HEK293 (cell line): ENCODE data around the gene LPGAT1.

ENCODE experiments used
- GFI1B ChIP-seq: fragments of 450-650 bp; formaldehyde crosslinking; IDR thresholded peaks from 2 replicates; pipeline ENCODE4 v1.5.1; 2016; ENCODE audit warnings: missing biosample characterization, missing genetic modification characterization
- KLF8 ChIP-seq: fragments of 450-650 bp; formaldehyde crosslinking; IDR thresholded peaks from 2 replicates; pipeline ENCODE4 v1.5.1; 2016; ENCODE audit warnings: missing biosample characterization, missing genetic modification characterization
- MEIS1 ChIP-seq: sonication (generic); formaldehyde crosslinking; IDR thresholded peaks from 2 replicates; pipeline ENCODE4 v1.8.1; 2022; ENCODE audit warnings: missing genetic modification reagents, mild to moderate bottlenecking, borderline replicate concordance
- PATZ1 ChIP-seq: fragments of 450-650 bp; formaldehyde crosslinking; IDR thresholded peaks from 2 replicates; pipeline ENCODE4 v1.5.1; 2016; ENCODE audit warnings: missing biosample characterization, missing genetic modification characterization
- ZNF133 ChIP-seq: fragments of 450-650 bp; formaldehyde crosslinking; IDR thresholded peaks from 2 replicates; pipeline ENCODE4 v1.5.1; 2016; ENCODE audit warnings: missing biosample characterization, missing genetic modification characterization

GRCh38 chr1:211839106-211839505 is 8.5 kb upstream of the LPGAT1 start:
- TF ChIP-seq ZNF133 (tag by site-specific recombination) (no peak), KLF8 (tag by site-specific recombination) (no peak), PATZ1 (tag by site-specific recombination) (no peak), MEIS1 (CRISPR knock-in tag) (no peak), GFI1B (no peak)
